H1 (cell line): Measurements from ENCODE around the gene CFD. TPM values are rescaled to one million over a fixed set of nuclear protein-coding genes. Genes with fewer than 3 reads are reported as not detected.

Source experiments
- GTF2F1 ChIP-seq: IDR thresholded peaks from 2 replicates; pipeline ENCODE4 v1.6.1; 2012; ENCODE audit warnings: low read depth, low read length, improper control_type of control experiment, borderline replicate concordance
- polyA plus RNA-seq, 7 experiments: library from polyadenylated mRNA; depleted of rRNA in 3 of 7; stranded (reverse) in 5 of 7; unstranded in 2 of 7; fragments of >200 nt in 5 of 7; fragments of 200-250 nt in 2 of 7; gene quantifications; 1 replicate in 5 of 7; 2 replicates in 1 of 7; 4 replicates in 1 of 7; pipeline versions ENCODE4 v1.2.1 to v1.2.3, GENCODE V29; 2011 to 2013; ENCODE audit warnings: missing spikeins in 2 of 7, mixed read lengths in 2 of 7
- total RNA-seq: library from RNA; stranded (reverse); fragmentation: NEBNext Ultra II Directional; extraction: Animal tissue kit (Norgen Biotek cat#: 25700); gene quantifications from 2 replicates; pipeline ENCODE4 v1.2.1, GENCODE V29; 2021
- TF ChIP-seq, protein P1 (sequence below): IDR thresholded peaks from 2 replicates; pipeline ENCODE4 v1.6.1; 2012; ENCODE audit warnings: low read length, inconsistent platforms

CFD gene
- total and polyA plus RNA-seq, 2 of the 8 experiments (the other 6 are each of a cell fraction or from before 2014, with no cell fraction given), result 1.7 to 2.8 TPM

DNA sequence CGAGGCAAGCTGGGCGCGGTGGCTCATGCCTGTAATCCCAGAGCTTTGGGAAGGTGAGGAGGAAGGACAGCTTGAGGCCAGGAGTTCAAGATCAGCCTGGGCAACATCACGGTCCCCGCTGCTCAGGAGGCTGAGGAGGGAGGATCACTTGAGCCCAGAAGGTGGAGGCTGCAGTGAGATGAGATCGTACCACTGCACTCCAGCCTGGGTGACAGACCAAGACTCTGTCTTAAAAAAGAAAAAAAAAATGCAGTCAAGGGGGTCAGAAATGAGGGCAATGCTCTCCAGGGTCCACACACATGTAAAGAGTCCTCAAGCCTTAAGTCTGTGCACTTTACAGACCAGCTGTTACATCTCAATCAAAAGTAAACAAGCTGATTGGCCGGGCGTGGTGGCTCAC is 45.1 kb downstream of the CFD start (continued):
- TF ChIP-seq GTF2F1, result no peak
- TF ChIP-seq, protein P1, sequence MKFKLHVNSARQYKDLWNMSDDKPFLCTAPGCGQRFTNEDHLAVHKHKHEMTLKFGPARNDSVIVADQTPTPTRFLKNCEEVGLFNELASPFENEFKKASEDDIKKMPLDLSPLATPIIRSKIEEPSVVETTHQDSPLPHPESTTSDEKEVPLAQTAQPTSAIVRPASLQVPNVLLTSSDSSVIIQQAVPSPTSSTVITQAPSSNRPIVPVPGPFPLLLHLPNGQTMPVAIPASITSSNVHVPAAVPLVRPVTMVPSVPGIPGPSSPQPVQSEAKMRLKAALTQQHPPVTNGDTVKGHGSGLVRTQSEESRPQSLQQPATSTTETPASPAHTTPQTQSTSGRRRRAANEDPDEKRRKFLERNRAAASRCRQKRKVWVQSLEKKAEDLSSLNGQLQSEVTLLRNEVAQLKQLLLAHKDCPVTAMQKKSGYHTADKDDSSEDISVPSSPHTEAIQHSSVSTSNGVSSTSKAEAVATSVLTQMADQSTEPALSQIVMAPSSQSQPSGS, result no peak
